Mesendoderm (in vitro differentiated cells): Measurements from ENCODE around the gene MYL7.

Experiments
- DNase-seq: peaks from one replicate; pipeline ENCODE4 v3.0.0; 2013
- H2AK5ac ChIP-seq: 2 replicates; pipeline ENCODE4 v1.6.1; 2013; ENCODE audit warnings: low read length, inconsistent platforms
- H2BK120ac ChIP-seq: 2 replicates; pipeline ENCODE4 v1.6.1; 2013; ENCODE audit warnings: low read depth, mild to moderate bottlenecking, low read length, moderate library complexity, mixed read lengths
- H2BK15ac ChIP-seq: replicated peaks from 2 replicates; pipeline ENCODE4 v1.6.1; 2013; ENCODE audit warnings: low read depth, mild to moderate bottlenecking, moderate library complexity
- H2BK5ac ChIP-seq: 2 replicates; pipeline ENCODE4 v1.6.1; 2013; ENCODE audit warnings: low read length, inconsistent platforms
- H3K18ac ChIP-seq: 2 replicates; pipeline ENCODE4 v1.6.1; 2013; ENCODE audit warnings: mild to moderate bottlenecking, low read length, mixed read lengths
- H3K23ac ChIP-seq: one replicate; pipeline ENCODE4 v1.6.1; 2013; ENCODE audit warnings: low read length
- H3K27ac ChIP-seq: 2 replicates; pipeline ENCODE4 v1.5.1; 2013; ENCODE audit warnings: low read depth, mild to moderate bottlenecking, inconsistent platforms, low read length, moderate library complexity
- H3K27me3 ChIP-seq: 2 replicates; pipeline ENCODE4 v1.6.1; 2013; ENCODE audit warnings: low read length, control low read depth, mild to moderate bottlenecking, inconsistent platforms; ENCODE audit not compliant: insufficient read depth, poor library complexity
- H3K36me3 ChIP-seq: 2 replicates; pipeline ENCODE4 v1.6.1; 2013; ENCODE audit warnings: low read length, inconsistent platforms; ENCODE audit not compliant: control insufficient read depth, insufficient read depth
- H3K4ac ChIP-seq: one replicate; pipeline ENCODE4 v1.6.1; 2013; ENCODE audit warnings: low read depth, mild to moderate bottlenecking, low read length, moderate library complexity
- H3K4me1 ChIP-seq: 2 replicates; pipeline ENCODE4 v1.6.1; 2013; ENCODE audit warnings: low read depth, low read length, inconsistent platforms; ENCODE audit not compliant: control insufficient read depth
- H3K4me2 ChIP-seq: 2 replicates; pipeline ENCODE4 v1.6.1; 2013; ENCODE audit warnings: low read length
- H3K4me3 ChIP-seq: 2 replicates; pipeline ENCODE4 v1.5.1; 2013; ENCODE audit warnings: mild to moderate bottlenecking, low read length
- H3K56ac ChIP-seq: one replicate; pipeline ENCODE4 v1.6.1; 2013; ENCODE audit warnings: low read length
- H3K79me1 ChIP-seq: 2 replicates; pipeline ENCODE4 v1.6.1; 2013; ENCODE audit warnings: low read length, inconsistent platforms
- H3K79me2 ChIP-seq: 2 replicates; pipeline ENCODE4 v1.6.1; 2013; ENCODE audit warnings: mild to moderate bottlenecking, low read length; ENCODE audit not compliant: control insufficient read depth, insufficient read depth
- H3K9ac ChIP-seq: 2 replicates; pipeline ENCODE4 v1.6.1; 2013; ENCODE audit warnings: low read length, inconsistent platforms
- H4K5ac ChIP-seq: one replicate; pipeline ENCODE4 v1.6.1; 2013; ENCODE audit warnings: low read length
- H4K8ac ChIP-seq: one replicate; pipeline ENCODE4 v1.6.1; 2013; ENCODE audit warnings: low read depth, mild to moderate bottlenecking, control low read depth, low read length, moderate library complexity
- WGBS: extraction: QIAGEN DNeasy Blood & Tissue Kit; methylation state at CpG from one replicate; pipeline ENCODE4 v1.1.7; 2013; ENCODE audit warnings: low lambda C conversion rate, missing lambda C conversion rate; ENCODE audit not compliant: insufficient coverage; ENCODE audit errors: extremely low coverage; 5-methylcytosine and 5-hydroxymethylcytosine counted together

MYL7 gene

DNA sequence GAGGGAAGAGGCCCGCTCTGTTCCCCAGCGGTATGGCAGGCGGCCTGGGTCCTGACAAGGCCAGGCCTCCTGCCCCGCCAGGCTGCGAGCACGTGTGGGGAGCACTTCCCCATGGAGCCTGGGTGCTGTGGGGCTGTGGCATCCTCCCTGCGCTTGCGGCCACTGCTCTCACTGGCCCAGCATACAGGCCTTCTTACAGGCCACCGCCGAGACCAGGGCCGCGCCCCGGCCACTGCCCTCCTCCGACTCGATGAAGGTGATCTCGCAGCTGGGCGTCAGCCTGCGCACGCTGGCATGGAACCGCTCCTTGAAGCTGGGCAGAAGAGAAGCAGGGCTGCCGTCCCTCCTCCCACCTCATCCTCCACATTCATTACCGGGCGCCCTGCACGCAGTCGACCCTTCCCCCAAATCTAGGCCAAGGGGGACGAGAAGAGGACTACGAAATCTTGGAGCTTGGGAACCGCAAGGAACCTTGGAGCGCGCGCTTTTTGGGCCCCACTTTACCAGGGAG, 3.9 kb upstream of the MYL7 start:
- Histone ChIP-seq H3K4me1 (peaks cover 7% of the 10 kb centered on the region), H3K56ac (peak overlapping the region; percentile 80), H3K79me2 (no peaks in the 10 kb centered on the region), H2BK15ac (no peak overlapping the region), H3K18ac (no peak overlapping the region), H3K4me3 (no peak overlapping the region), H3K23ac (no peak overlapping the region), H3K9ac (peak overlapping the region; percentile 22), H3K27ac (no peak overlapping the region), H2BK120ac (no peak overlapping the region), H4K8ac (no peak overlapping the region), H4K5ac (no peak overlapping the region), H3K27me3 (no peaks in the 10 kb centered on the region), H3K4ac (no peak overlapping the region), H3K79me1 (no peaks in the 10 kb centered on the region), H2BK5ac (no peak overlapping the region), H3K4me2 (peak overlapping the region; percentile 60), H2AK5ac (no peak overlapping the region), H3K36me3 (no peaks in the 10 kb centered on the region)
- no CpG with 5 or more reads among the region's 31 CpGs for WGBS
- no peak for DNase-seq

DNA sequence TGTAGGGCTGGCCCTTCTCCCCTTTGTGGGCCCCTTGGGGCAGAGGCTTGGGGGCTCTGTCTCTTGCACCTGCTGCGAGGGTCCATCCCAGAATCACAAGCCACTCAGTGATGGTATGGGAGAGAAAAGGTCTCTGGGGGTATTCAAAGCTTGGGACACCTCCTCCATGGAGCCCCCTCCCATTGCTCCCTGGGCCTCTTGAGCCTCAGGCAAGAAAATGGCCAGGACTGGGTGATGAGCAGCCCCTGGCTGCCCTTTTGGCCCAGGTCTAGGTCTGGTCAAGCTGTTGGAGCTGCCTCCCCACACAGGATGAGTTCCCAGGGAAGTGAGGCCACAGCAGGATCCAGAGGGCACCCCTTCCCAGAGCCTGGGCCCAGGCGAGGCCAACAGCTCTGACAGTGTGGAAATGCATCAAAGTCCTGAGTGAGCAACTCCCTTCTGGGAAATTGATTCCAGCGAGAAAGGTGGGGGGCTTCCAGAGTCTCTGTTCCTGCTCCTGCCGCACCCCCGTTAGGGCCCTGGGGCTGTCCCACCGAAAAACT, 3.4 kb upstream of the MYL7 start:
- H3K9ac ChIP-seq = no peak overlapping the region
- DNase-seq = no peak
- no peaks in the 10 kb centered on the region for H3K36me3 ChIP-seq
- no peak overlapping the region for H3K56ac ChIP-seq
- H2BK120ac ChIP-seq = no peak overlapping the region
- no peak overlapping the region for H3K4me2 ChIP-seq
- no peaks in the 10 kb centered on the region for H3K79me2 ChIP-seq
- H2AK5ac ChIP-seq = no peak overlapping the region
- no peak overlapping the region for H3K27ac ChIP-seq
- H3K4me1 ChIP-seq = peaks cover 7% of the 10 kb centered on the region
- H3K79me1 ChIP-seq = no peaks in the 10 kb centered on the region
- H4K5ac ChIP-seq = no peak overlapping the region
- no peak overlapping the region for H3K23ac ChIP-seq
- no CpG with 5 or more reads among the region's 6 CpGs for WGBS
- no peak overlapping the region for H2BK15ac ChIP-seq
- no peak overlapping the region for H2BK5ac ChIP-seq
- H4K8ac ChIP-seq = no peak overlapping the region
- H3K18ac ChIP-seq = no peak overlapping the region
- H3K4me3 ChIP-seq = no peak overlapping the region
- no peaks in the 10 kb centered on the region for H3K27me3 ChIP-seq
- no peak overlapping the region for H3K4ac ChIP-seq

DNA sequence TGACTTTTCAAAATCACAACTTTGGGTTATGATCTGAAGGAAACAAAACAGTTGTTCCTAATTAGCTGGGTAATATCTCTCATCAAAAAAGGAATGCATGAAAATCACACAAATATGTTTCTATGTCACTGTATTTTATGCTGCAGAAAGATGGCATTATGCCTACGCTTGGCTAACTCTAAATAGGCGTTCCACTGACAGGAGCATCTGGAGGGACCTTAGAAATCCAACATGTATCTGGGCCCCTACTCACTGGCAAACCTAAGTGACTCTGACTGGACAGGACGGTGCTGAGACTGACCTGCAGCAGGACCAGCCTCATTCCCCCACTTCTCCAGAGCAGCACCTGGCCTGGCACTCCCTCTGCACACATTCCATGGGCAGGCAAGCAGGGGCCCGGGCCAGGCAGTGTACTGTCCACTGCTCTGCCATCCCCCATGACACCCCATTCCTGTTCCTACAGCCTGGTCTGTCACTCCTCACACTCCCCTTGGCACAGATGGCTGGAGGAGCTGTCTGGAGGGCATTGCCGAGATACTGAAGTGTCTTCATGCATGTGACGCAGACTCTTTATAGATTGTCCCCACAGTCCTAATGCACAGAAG, 2.6 kb upstream of the MYL7 start:
- no peaks in the 10 kb centered on the region for H3K36me3 ChIP-seq
- no peak overlapping the region for H4K8ac ChIP-seq
- H3K4me1 ChIP-seq = peaks cover 7% of the 10 kb centered on the region
- H3K56ac ChIP-seq = no peak overlapping the region
- WGBS = no CpG with 5 or more reads among the region's 6 CpGs
- no peak overlapping the region for H2BK15ac ChIP-seq
- no peak overlapping the region for H2BK120ac ChIP-seq
- no peak overlapping the region for H3K4me2 ChIP-seq
- H2AK5ac ChIP-seq = no peak overlapping the region
- no peaks in the 10 kb centered on the region for H3K27me3 ChIP-seq
- H4K5ac ChIP-seq = no peak overlapping the region
- H3K27ac ChIP-seq = no peak overlapping the region
- H3K79me2 ChIP-seq = no peaks in the 10 kb centered on the region
- no peak overlapping the region for H3K9ac ChIP-seq
- no peak overlapping the region for H3K4me3 ChIP-seq
- H3K79me1 ChIP-seq = no peaks in the 10 kb centered on the region
- no peak overlapping the region for H2BK5ac ChIP-seq
- H3K18ac ChIP-seq = no peak overlapping the region
- no peak overlapping the region for H3K23ac ChIP-seq
- no peak overlapping the region for H3K4ac ChIP-seq
- no peak for DNase-seq

DNA sequence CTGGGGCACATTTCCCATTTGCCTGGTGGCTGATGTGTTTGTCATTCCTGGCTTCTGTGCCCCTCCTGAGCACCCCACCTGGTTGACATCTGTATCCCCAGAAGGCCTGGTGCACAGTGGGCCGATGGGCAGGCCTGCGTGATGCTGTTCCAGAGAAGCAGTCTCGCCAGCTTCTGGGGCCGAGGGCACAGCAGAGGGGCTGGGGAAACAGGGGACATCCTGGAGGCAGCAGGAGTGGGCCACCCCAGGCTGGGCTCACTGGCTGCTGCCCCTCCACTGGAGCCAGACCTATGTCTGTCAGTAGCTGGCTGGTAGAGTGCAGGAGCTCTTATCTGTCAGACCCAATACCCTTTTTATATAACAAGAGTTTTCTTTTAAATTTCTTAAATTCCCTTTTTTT, 896 bp upstream of the MYL7 start:
- H3K18ac ChIP-seq = peak overlapping the region; percentile 2
- no peak for DNase-seq
- H3K23ac ChIP-seq = no peak overlapping the region
- peak overlapping the region; percentile 62 for H3K56ac ChIP-seq
- H2AK5ac ChIP-seq = no peak overlapping the region
- no peak overlapping the region for H2BK15ac ChIP-seq
- no peak overlapping the region for H2BK5ac ChIP-seq
- no peaks in the 10 kb centered on the region for H3K27me3 ChIP-seq
- no peaks in the 10 kb centered on the region for H3K79me1 ChIP-seq
- H3K79me2 ChIP-seq = no peaks in the 10 kb centered on the region
- H4K8ac ChIP-seq = no peak overlapping the region
- no CpG with 5 or more reads among the region's 4 CpGs for WGBS
- no peak overlapping the region for H3K4me2 ChIP-seq
- H3K9ac ChIP-seq = no peak overlapping the region
- H3K4me3 ChIP-seq = no peak overlapping the region
- H2BK120ac ChIP-seq = no peak overlapping the region
- H3K4ac ChIP-seq = no peak overlapping the region
- H3K36me3 ChIP-seq = no peaks in the 10 kb centered on the region
- H3K4me1 ChIP-seq = peaks cover 7% of the 10 kb centered on the region
- H3K27ac ChIP-seq = no peak overlapping the region
- no peak overlapping the region for H4K5ac ChIP-seq

DNA sequence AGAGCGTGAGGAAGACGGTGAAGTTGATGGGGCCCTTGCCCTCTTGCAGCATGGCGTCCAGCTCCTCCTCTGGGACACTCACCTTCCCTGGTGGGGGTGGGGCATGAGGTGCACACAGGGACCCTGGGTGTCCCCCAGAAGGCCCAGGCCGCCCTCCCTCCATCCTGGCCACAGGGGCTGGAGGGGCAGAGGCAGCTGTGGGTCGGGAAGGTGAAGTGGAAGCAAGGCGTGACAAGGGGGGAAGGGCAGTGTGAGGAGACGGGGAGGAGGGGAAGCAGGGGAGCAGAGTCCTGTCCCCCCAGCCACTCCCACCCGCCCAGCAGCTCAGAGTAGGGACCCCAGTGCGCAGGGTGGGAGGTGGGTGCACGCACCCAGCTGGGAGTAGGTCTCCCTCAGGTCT, 791 bp downstream of the MYL7 start:
- no peak overlapping the region for H3K9ac ChIP-seq
- no peak overlapping the region for H3K18ac ChIP-seq
- H2BK15ac ChIP-seq = no peak overlapping the region
- no peak for DNase-seq
- no peaks in the 10 kb centered on the region for H3K36me3 ChIP-seq
- H3K23ac ChIP-seq = no peak overlapping the region
- no peak overlapping the region for H2BK120ac ChIP-seq
- peaks cover 7% of the 10 kb centered on the region for H3K4me1 ChIP-seq
- H3K4me3 ChIP-seq = no peak overlapping the region
- no CpG with 5 or more reads among the region's 10 CpGs for WGBS
- H3K79me1 ChIP-seq = no peaks in the 10 kb centered on the region
- H3K27ac ChIP-seq = no peak overlapping the region
- H3K27me3 ChIP-seq = no peaks in the 10 kb centered on the region
- H4K8ac ChIP-seq = no peak overlapping the region
- no peak overlapping the region for H3K4ac ChIP-seq
- H2BK5ac ChIP-seq = no peak overlapping the region
- H2AK5ac ChIP-seq = peak overlapping the region; percentile 11
- no peaks in the 10 kb centered on the region for H3K79me2 ChIP-seq
- H3K4me2 ChIP-seq = no peak overlapping the region
- no peak overlapping the region for H3K56ac ChIP-seq
- H4K5ac ChIP-seq = no peak overlapping the region
